Chondrocyte (in vitro differentiated cells): ENCODE data around the gene KIF16B. TPM values are rescaled to one million over a fixed set of nuclear protein-coding genes. Genes with fewer than 3 reads are reported as not detected.
A peak's percentile ranks its signal among the peaks of the same experiment; 100 is the strongest.

Experiments
- DNase-seq: peaks from one replicate; pipeline ENCODE4 v3.0.0; 2021; ENCODE audit warnings: mixed read lengths, low spot score
- H3K27ac Mint-ChIP-seq: one replicate; pipeline ENCODE4 v1.8.0; 2021; ENCODE audit warnings: mild to moderate bottlenecking, moderate library complexity, mixed read lengths; ENCODE audit not compliant: unreplicated experiment
- H3K27me3 Mint-ChIP-seq: 2 replicates; pipeline ENCODE4 v1.8.0; 2021; ENCODE audit warnings: low read depth, mixed read lengths
- H3K36me3 Mint-ChIP-seq: 2 replicates; pipeline ENCODE4 v1.8.0; 2021; ENCODE audit warnings: low read depth, mixed read lengths
- H3K4me1 Mint-ChIP-seq: 2 replicates; pipeline ENCODE4 v1.8.0; 2021; ENCODE audit warnings: low read depth, mild to moderate bottlenecking, mixed read lengths
- H3K4me3 Mint-ChIP-seq: one replicate; pipeline ENCODE4 v1.8.0; 2021; ENCODE audit warnings: mild to moderate bottlenecking, moderate library complexity, mixed read lengths; ENCODE audit not compliant: unreplicated experiment
- H3K9me3 Mint-ChIP-seq: 2 replicates; pipeline ENCODE4 v1.8.0; 2021; ENCODE audit warnings: low read depth, mixed read lengths
- long read RNA-seq: library from polyadenylated mRNA; stranded (forward); transcript quantifications from one replicate; pipeline ENCODE4 v2.0.0, GENCODE V29; 2021
- total RNA-seq: library from RNA; stranded (reverse); gene quantifications from 3 replicates; pipeline ENCODE4 v1.2.1, GENCODE V29; 2021
- TF ChIP-seq, protein P1 (sequence below): fragments of 200-600 bp; sonication (generic); IDR thresholded peaks from 2 replicates; pipeline ENCODE4 v1.5.0; 2021; ENCODE audit warnings: antibody characterized with exemption, mild to moderate bottlenecking, moderate library complexity

Gene KIF16B, protein sequence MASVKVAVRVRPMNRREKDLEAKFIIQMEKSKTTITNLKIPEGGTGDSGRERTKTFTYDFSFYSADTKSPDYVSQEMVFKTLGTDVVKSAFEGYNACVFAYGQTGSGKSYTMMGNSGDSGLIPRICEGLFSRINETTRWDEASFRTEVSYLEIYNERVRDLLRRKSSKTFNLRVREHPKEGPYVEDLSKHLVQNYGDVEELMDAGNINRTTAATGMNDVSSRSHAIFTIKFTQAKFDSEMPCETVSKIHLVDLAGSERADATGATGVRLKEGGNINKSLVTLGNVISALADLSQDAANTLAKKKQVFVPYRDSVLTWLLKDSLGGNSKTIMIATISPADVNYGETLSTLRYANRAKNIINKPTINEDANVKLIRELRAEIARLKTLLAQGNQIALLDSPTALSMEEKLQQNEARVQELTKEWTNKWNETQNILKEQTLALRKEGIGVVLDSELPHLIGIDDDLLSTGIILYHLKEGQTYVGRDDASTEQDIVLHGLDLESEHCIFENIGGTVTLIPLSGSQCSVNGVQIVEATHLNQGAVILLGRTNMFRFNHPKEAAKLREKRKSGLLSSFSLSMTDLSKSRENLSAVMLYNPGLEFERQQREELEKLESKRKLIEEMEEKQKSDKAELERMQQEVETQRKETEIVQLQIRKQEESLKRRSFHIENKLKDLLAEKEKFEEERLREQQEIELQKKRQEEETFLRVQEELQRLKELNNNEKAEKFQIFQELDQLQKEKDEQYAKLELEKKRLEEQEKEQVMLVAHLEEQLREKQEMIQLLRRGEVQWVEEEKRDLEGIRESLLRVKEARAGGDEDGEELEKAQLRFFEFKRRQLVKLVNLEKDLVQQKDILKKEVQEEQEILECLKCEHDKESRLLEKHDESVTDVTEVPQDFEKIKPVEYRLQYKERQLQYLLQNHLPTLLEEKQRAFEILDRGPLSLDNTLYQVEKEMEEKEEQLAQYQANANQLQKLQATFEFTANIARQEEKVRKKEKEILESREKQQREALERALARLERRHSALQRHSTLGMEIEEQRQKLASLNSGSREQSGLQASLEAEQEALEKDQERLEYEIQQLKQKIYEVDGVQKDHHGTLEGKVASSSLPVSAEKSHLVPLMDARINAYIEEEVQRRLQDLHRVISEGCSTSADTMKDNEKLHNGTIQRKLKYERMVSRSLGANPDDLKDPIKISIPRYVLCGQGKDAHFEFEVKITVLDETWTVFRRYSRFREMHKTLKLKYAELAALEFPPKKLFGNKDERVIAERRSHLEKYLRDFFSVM (N-terminal part only)
- 11.2 to 14.5 TPM (median 11.9 TPM) in 3 replicates for total RNA-seq
- long read RNA-seq, full-length matches to known transcripts, result 11 of 20 reads
- long read RNA-seq, partial matches to known transcripts, result 5 of 20 reads
- long read RNA-seq, other reads (novel, unspliced or antisense), result 4 of 20 reads

DNA sequence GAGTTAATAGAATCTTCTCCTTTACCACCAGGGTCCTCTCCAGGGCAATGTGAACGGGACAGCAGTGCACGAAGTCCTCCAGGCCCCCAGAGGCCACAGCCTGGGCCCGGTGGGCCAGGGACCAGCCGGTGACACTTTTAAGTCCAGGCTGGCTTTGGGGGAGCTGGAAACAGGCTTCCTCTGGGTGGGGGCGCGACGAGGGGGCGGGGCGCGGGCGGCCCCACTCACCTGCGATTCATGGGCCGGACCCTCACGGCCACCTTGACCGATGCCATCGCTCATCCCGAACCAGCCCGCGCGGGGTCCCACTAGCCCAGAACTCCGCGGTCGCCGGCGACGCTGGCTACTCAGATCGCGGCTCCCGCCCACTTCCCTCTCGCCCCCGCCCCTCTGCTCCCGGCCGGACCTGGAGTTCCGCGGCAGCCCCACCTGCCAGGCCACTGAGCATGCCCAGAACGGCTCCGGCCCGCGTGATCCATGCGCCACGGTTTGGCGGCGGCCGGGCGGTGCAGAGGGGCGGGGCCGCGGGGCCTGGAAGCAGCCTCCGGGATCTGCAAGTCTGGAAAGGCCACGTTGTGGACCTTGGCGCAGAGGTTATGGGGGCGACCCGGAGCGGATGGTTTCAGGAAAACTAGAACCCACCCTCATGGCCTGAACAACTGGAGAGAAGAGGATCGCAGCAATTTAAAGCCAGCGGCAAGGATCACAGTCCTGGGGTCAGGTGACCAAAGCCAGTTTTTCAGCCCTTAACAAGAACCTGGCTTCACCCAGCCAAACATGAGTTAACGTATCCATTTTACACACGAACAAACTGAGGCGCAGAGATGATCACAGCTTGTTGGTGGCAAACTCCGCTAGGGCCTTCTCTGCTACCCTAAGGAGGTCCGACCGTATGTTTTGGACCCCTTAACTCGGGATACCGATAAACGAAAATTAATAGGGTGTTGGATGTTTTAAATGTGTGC is at the start of gene KIF16B:
Gene KIF16B, minus strand, starts transcription at position 448 of the 965 bp plus-strand sequence. Its CDS starts 173 bp downstream, at position 275.
- TF ChIP-seq, protein P1, sequence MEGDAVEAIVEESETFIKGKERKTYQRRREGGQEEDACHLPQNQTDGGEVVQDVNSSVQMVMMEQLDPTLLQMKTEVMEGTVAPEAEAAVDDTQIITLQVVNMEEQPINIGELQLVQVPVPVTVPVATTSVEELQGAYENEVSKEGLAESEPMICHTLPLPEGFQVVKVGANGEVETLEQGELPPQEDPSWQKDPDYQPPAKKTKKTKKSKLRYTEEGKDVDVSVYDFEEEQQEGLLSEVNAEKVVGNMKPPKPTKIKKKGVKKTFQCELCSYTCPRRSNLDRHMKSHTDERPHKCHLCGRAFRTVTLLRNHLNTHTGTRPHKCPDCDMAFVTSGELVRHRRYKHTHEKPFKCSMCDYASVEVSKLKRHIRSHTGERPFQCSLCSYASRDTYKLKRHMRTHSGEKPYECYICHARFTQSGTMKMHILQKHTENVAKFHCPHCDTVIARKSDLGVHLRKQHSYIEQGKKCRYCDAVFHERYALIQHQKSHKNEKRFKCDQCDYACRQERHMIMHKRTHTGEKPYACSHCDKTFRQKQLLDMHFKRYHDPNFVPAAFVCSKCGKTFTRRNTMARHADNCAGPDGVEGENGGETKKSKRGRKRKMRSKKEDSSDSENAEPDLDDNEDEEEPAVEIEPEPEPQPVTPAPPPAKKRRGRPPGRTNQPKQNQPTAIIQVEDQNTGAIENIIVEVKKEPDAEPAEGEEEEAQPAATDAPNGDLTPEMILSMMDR, result peak; percentile 47
- peak within 1 kb of the TSS; percentile 95 for H3K27ac Mint-ChIP-seq
- H3K36me3 Mint-ChIP-seq, result no peaks in the 10 kb centered on the region
- H3K4me1 Mint-ChIP-seq, result peaks cover 40% of the 10 kb centered on the region
- peaks cover 3% of the 10 kb centered on the region for H3K9me3 Mint-ChIP-seq
- peak within 1 kb of the TSS; percentile 90 for H3K4me3 Mint-ChIP-seq
- peak; percentile 98 for DNase-seq
- H3K27me3 Mint-ChIP-seq, result no peaks in the 10 kb centered on the region

DNA sequence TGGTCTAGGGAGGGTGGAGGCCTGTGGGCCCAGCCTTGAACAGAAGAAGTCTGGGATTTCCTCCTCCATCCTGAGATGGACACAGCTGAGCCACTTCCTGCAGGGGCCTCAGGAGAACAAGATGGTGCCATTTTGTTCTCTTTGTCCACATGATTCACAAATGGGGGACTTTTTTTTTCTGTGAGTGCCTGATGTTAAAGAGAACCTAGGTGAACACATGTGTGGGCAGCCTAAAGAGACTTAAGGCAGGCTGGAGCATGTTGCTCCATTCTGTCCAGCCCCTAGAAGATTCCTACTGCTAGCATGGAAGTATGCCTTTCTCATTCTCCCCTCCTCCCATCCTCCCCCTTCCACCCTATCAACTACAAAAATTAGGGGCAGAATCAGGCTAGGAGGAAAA is 49.3 kb upstream of the KIF16B start:
- Mint-ChIP-seq H3K4me1 (no peaks in the 10 kb centered on the region), H3K4me3 (no peak overlapping the region), H3K27ac (no peak overlapping the region), H3K9me3 (peaks cover 6% of the 10 kb centered on the region), H3K27me3 (no peaks in the 10 kb centered on the region), H3K36me3 (no peaks in the 10 kb centered on the region)
- TF ChIP-seq, protein P1, result no peak
- DNase-seq, result no peak

DNA sequence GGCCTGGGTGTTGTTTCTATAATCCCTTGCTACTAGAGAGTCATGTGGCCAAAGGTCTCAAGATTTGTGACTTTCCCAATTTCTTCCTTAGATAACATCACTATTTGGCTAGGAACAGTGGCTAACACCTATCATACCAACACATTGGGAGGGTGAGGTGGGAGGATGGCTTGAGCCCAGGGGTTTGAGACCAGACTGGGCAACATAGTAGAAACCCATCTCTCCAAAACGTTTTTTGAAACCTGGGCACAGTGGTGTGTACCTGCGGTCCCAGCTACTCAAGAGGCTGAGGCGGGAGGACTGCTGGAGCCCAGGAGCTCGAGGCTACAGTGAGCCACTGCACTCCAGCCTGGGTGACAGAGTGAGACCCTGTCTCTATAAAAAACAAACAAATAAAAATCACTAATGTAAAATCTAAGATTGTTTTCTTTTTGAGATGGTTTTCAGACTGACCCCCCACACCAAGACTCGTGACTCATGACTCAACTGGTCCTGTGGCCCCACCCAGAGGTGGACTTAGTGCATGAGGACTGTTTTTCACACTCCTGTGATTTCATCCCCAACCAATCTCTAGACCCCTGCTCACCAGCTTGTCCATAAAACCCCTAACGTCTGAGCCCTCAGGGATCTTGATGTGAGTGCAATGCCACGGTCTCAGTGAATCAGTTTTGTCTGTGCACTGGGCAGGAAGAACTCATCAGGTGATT is 48.3 kb upstream of the KIF16B start:
- no peak overlapping the region for H3K27ac Mint-ChIP-seq

DNA sequence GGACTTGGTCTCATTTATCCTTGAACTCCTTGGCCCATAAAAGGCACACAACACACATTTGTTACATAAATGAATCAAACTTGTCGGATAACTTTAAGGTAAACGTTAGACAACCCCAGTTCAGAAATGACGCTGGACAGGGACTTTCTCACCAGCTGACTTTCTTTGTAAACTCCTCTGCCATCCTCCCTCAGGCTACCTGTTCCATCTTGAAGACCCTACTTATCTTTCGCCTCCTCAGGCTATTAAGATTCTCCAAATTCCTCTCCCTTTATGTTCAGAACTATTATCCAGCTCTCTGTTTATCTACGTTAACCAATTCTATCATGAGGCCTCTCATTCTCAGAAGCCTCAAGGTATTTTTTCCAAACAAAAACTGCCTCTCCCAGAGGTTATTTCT is 47.7 kb upstream of the KIF16B start:
- no peak overlapping the region for H3K4me3 Mint-ChIP-seq
- H3K9me3 Mint-ChIP-seq, result peaks cover 6% of the 10 kb centered on the region
- DNase-seq, result no peak
- no peak overlapping the region for H3K27ac Mint-ChIP-seq
- H3K27me3 Mint-ChIP-seq, result no peaks in the 10 kb centered on the region
- no peaks in the 10 kb centered on the region for H3K4me1 Mint-ChIP-seq
- H3K36me3 Mint-ChIP-seq, result peaks cover 2% of the 10 kb centered on the region
- TF ChIP-seq, protein P1, result no peak

More for the DNA sequence above, 48.3 kb upstream of the KIF16B start:
- Mint-ChIP-seq H3K4me3 (no peak overlapping the region), H3K9me3 (peaks cover 6% of the 10 kb centered on the region), H3K27me3 (no peaks in the 10 kb centered on the region), H3K36me3 (peaks cover under 1% of the 10 kb centered on the region), H3K4me1 (no peaks in the 10 kb centered on the region)
- TF ChIP-seq, protein P1, result no peak
- DNase-seq, result no peak
